ENCODE results near the gene OSBP2.

DNA sequence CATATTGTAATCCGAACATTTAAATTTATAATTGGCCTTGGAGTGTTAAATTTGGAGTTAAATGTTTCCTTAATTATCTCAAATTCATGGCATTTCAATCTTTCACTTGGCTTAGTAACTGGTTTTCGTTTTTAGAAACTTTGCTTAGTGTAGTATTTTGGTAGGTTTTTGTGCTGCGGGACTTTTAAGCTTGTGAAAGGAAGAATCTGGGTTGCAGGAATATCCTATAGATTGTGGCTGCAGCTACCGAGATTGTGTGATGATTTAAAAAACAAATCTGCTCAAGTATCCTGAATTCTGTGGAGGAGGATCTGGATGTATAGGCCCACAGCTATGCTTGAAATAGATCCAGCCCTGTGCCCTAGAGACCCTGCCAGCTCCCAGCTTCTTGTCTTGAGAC is 27.1 kb downstream of the OSBP2 start:
- TF ChIP-seq, protein P1, sequence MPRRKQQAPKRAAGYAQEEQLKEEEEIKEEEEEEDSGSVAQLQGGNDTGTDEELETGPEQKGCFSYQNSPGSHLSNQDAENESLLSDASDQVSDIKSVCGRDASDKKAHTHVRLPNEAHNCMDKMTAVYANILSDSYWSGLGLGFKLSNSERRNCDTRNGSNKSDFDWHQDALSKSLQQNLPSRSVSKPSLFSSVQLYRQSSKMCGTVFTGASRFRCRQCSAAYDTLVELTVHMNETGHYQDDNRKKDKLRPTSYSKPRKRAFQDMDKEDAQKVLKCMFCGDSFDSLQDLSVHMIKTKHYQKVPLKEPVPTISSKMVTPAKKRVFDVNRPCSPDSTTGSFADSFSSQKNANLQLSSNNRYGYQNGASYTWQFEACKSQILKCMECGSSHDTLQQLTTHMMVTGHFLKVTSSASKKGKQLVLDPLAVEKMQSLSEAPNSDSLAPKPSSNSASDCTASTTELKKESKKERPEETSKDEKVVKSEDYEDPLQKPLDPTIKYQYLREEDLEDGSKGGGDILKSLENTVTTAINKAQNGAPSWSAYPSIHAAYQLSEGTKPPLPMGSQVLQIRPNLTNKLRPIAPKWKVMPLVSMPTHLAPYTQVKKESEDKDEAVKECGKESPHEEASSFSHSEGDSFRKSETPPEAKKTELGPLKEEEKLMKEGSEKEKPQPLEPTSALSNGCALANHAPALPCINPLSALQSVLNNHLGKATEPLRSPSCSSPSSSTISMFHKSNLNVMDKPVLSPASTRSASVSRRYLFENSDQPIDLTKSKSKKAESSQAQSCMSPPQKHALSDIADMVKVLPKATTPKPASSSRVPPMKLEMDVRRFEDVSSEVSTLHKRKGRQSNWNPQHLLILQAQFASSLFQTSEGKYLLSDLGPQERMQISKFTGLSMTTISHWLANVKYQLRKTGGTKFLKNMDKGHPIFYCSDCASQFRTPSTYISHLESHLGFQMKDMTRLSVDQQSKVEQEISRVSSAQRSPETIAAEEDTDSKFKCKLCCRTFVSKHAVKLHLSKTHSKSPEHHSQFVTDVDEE (CRISPR knock-in tag; IDR thresholded peaks at IDR 0.05): no peak
- TF ChIP-seq RARB (CRISPR knock-in tag; IDR thresholded peaks at IDR 0.05) (no peak), BACH2 (CRISPR knock-in tag; IDR thresholded peaks at IDR 0.05; ENCODE audit: borderline replicate concordance) (no peak), ZC3H10 (CRISPR knock-in tag; IDR thresholded peaks at IDR 0.05) (no peak), TOX (CRISPR knock-in tag; IDR thresholded peaks at IDR 0.05; ENCODE audit: borderline replicate concordance) (no peak), ZNF565 (CRISPR knock-in tag; conservative IDR thresholded peaks at IDR 0.05; ENCODE audit: low read depth) (no peak), SNAI2 (CRISPR knock-in tag; IDR thresholded peaks at IDR 0.05) (no peak), ZFP3 (CRISPR knock-in tag; IDR thresholded peaks at IDR 0.05) (no peak)
- TF ChIP-seq, protein P2, sequence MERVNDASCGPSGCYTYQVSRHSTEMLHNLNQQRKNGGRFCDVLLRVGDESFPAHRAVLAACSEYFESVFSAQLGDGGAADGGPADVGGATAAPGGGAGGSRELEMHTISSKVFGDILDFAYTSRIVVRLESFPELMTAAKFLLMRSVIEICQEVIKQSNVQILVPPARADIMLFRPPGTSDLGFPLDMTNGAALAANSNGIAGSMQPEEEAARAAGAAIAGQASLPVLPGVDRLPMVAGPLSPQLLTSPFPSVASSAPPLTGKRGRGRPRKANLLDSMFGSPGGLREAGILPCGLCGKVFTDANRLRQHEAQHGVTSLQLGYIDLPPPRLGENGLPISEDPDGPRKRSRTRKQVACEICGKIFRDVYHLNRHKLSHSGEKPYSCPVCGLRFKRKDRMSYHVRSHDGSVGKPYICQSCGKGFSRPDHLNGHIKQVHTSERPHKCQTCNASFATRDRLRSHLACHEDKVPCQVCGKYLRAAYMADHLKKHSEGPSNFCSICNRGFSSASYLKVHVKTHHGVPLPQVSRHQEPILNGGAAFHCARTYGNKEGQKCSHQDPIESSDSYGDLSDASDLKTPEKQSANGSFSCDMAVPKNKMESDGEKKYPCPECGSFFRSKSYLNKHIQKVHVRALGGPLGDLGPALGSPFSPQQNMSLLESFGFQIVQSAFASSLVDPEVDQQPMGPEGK (CRISPR knock-in tag; IDR thresholded peaks at IDR 0.05; ENCODE audit: borderline replicate concordance): no peak

Data from SK-N-SH treated with all-trans-retinoic acid at 6 μM for 48 hours (cell line).